Natural killer cell treated with Interleukin-12 subunit alpha and Interleukin-12 subunit beta and Interleukin-15 and Interleukin-18, amount 100 ng/mL, for 72 hours (primary cell): ENCODE results near the gene MEN1. TPM values are rescaled to one million over a fixed set of nuclear protein-coding genes. Genes with fewer than 3 reads are reported as not detected.

ENCODE experiments used
- ATAC-seq, 2 donors: fragments of 150-1000 bp; cut with Tn5 transposase in 1 of 2; sonication (Bioruptor Pico), chemical (Tn5 transposase) in 1 of 2; 2 replicates each; pipeline ENCODE4 v1.10.0; 2021
- DNase-seq: peaks from one replicate; pipeline ENCODE4 v3.0.0; 2022; ENCODE audit warnings: low spot score
- H3K27ac Mint-ChIP-seq, 2 donors: 1 replicate in 1 of 2; 2 replicates in 1 of 2; pipeline ENCODE4 v1.8.0; 2022; ENCODE audit warnings: mixed read lengths in 2 of 2, mild to moderate bottlenecking in 1 of 2, moderate library complexity in 1 of 2
- H3K27me3 Mint-ChIP-seq, 2 donors: 1 replicate in 1 of 2; 2 replicates in 1 of 2; pipeline ENCODE4 v1.8.0; 2022; ENCODE audit warnings: mixed read lengths in 2 of 2
- H3K36me3 Mint-ChIP-seq: one replicate; pipeline ENCODE4 v1.8.0; 2022; ENCODE audit warnings: mixed read lengths
- H3K4me1 Mint-ChIP-seq, 2 donors: 1 replicate in 1 of 2; 2 replicates in 1 of 2; pipeline ENCODE4 v1.8.0; 2022; ENCODE audit warnings: low read depth in 2 of 2, mixed read lengths in 2 of 2, mild to moderate bottlenecking in 1 of 2
- H3K4me3 Mint-ChIP-seq: one replicate; pipeline ENCODE4 v1.8.0; 2022; ENCODE audit warnings: mixed read lengths
- H3K9me3 Mint-ChIP-seq: 2 replicates; pipeline ENCODE4 v1.8.0; 2022; ENCODE audit warnings: mixed read lengths
- total RNA-seq, 2 donors: library from RNA; stranded (reverse); gene quantifications; one replicate each; pipeline ENCODE4 v1.2.3, GENCODE V29; 2022

Gene MEN1
- total RNA-seq, 2 donors from 2014 or later, result 32.6 to 53.5 TPM

DNA sequence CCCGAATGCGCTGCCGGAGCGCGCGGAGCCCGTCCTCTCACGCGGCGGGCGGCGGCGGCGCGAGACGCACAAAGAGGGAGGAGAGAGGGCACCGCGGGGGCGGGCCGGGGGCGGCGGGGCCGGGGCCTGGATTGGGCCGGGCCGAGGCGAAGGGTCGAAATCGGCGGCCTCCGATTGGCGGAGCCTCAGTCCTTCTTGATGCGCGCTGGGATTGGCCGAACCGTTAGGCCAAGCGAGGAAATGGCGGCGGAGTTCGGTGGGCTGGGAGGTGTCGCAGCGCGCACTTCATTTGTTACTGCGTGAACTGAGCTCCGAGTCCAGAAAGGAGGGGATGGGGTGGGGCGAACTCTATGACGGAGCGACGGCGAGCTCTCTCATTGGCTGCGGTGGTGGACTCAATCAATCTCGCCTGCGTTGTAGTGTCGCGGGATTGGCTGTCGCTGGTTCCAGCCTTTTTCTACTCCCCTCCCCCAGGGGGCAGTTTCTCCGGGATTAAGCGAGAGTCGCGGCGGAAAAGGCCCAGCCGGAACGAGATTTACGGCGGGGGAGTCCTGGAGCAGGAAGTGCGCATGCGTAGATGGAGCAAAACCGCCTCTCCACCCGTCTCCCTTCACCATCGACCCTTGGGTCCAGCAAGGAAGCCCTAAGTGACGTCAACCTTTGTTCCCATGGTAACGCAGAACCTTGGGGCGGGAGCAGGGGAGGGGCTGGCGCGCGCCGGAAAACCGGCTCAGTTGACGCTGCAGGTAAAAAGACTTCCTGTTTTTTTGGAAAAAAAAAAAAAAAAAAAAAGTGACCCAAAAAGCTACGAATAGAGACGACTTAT is 31.7 kb downstream of the MEN1 start, which contains the start of gene SF1:
Gene SF1, minus strand, starts transcription at position 70 of the 826 bp plus-strand sequence. CDS start 150 bp downstream, outside the sequence.
- Mint-ChIP-seq H3K4me3 (peak within 1 kb of the TSS; percentile 91), H3K27ac (peak within 1 kb of the TSS; percentile 98 to 100), H3K4me1 (peaks cover 34 to 44% of the 10 kb centered on the region in 2 donors), H3K27me3 (no peaks in the 10 kb centered on the region), H3K36me3 (peaks cover 35% of the 10 kb centered on the region), H3K9me3 (no peaks in the 10 kb centered on the region)
- DNase-seq (peak; percentile 100), ATAC-seq (peak; percentile 93 to 94)

DNA sequence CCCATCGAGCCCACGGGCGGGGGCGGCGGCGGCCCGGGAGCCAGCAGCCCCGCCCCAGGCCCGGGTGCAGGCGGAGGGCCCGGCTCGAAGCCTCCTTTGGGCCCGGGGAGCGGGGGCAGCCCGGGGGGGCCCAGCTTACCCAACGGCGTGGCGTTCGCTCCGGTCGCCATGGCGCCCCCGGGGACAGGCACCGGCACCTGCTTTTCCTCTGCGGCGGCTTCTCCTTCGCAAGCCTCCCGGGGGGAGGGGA is 32.2 kb downstream of the MEN1 start:
- DNase-seq, result no peak
- Mint-ChIP-seq H3K4me1 (peaks cover 38 to 50% of the 10 kb centered on the region in 2 donors), H3K27me3 (no peaks in the 10 kb centered on the region), H3K9me3 (no peaks in the 10 kb centered on the region), H3K4me3 (peak overlapping the region; percentile 90), H3K27ac (peak overlapping the region; percentile 98 to 100), H3K36me3 (peaks cover 41% of the 10 kb centered on the region)
- no peak for ATAC-seq

DNA sequence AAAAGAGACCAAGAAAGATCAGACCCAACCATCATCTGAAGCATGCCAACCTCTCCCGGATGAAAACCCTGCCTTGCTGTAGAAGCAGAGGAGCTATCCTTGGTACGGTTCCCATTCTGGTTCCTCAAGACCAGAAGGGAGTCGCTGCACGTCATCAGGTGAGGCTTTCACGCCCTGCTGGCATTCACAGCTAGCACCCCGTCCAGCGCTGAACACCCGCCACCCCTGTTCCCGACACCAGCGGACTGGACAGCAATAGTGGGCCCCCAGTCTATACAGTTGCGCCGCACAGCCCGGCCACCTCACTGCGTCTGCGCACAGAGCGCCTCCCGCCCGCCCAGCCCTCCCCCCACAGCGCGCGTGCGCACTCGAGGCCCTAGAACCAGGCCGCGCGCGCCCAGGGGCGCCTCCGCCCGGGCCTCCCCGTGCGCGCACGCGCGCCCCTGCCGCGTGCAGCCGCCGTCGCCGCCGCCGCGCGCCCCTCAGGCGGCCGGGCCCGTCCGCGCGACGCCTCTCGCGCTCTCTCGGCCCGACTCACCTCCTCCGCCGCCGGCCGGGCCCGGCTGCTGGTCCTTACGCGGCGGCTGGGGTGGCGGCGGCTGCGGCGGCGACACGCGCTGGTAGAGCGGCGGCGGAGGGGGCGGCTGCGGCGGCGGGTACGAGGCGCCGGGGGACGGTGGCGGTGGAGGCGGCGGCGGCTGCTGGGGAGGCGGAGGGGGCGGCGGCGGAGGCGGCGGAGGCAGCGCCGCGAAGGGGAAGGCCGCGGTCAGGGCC is 32.7 kb downstream of the MEN1 start:
- Mint-ChIP-seq H3K36me3 (peaks cover 46% of the 10 kb centered on the region), H3K27me3 (no peaks in the 10 kb centered on the region), H3K27ac (peak overlapping the region; percentile 83 to 90), H3K4me1 (peaks cover 43 to 51% of the 10 kb centered on the region in 2 donors), H3K4me3 (peak overlapping the region; percentile 91), H3K9me3 (no peaks in the 10 kb centered on the region)
- DNase-seq (peak; percentile 90), ATAC-seq (peak; percentile 29 to 31)

DNA sequence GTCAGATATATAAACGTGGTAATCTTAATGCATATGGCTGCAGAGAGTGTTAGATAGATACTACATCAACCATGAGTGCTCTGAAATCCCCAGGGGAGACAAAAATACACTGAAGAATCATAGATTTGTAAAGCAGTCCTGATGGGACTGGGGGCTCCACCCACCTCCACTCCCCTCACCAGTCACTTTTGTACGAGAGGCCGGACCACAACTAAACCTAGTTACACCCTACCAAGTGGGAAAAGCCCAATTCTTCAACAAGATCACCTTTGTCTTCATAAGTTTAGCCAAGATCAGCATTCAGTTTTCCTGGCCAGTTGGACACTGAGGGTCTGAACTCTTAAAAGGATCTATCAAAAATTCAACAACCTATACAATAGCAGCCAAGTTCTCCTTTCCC is 33.5 kb downstream of the MEN1 start:
- H3K36me3 Mint-ChIP-seq, result peaks cover 53% of the 10 kb centered on the region

DNA sequence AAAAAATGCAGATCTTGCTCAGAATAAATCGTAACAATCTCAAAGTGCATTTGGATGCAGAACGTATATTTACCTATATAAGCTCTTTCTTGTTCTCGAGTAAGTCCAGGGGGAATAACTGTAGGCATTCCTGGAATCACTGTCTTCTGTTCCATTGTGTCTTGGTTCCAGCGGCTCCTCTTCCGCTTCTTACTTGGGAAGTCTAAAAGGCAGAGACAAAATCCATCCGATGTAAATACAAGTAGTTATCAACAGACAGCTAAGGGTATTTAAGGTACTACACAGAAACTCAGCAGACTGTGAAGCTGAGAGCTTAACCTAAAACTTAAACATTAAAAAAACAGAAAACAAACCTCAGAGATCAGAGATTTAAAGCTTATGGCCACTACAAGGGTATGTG is 33.9 kb downstream of the MEN1 start:
- H3K9me3 Mint-ChIP-seq, result no peaks in the 10 kb centered on the region
- H3K36me3 Mint-ChIP-seq, result peaks cover 58% of the 10 kb centered on the region
- no peak for DNase-seq
- peaks cover 55 to 59% of the 10 kb centered on the region in 2 donors for H3K4me1 Mint-ChIP-seq
- H3K27me3 Mint-ChIP-seq, result no peaks in the 10 kb centered on the region
- H3K4me3 Mint-ChIP-seq, result peak overlapping the region; percentile 91
- peak overlapping the region; percentile 83 to 90 for H3K27ac Mint-ChIP-seq
- ATAC-seq, result no peak

More for the DNA sequence above, 33.5 kb downstream of the MEN1 start:
- H3K9me3 Mint-ChIP-seq, result no peaks in the 10 kb centered on the region
- ATAC-seq, result no peak
- H3K27me3 Mint-ChIP-seq, result no peaks in the 10 kb centered on the region
- peak overlapping the region; percentile 91 for H3K4me3 Mint-ChIP-seq
- no peak for DNase-seq
- peaks cover 51 to 55% of the 10 kb centered on the region in 2 donors for H3K4me1 Mint-ChIP-seq
- peak overlapping the region; percentile 83 to 90 for H3K27ac Mint-ChIP-seq

DNA sequence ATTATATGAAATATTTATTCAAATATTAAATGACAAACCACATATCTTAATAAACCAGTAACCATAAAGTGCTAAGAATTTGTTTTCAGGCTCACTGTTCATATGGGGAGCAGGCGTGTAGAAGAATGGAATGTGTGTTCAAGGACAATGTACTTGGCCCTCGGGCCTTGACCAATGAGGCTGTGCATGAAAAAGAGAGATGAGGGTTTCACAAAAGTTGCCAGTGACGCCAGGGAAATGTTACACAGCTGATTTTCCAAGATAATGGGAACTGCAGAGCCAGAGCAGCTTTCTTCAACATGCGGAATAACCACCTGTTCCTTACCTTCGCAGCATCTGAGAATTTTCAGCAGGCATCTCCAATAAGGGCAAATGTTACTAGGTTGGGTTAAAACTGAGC is 36.2 kb downstream of the MEN1 start:
- Mint-ChIP-seq H3K27ac (no peak overlapping the region), H3K27me3 (no peaks in the 10 kb centered on the region), H3K9me3 (no peaks in the 10 kb centered on the region), H3K36me3 (peaks cover 77% of the 10 kb centered on the region), H3K4me3 (no peak overlapping the region), H3K4me1 (peaks cover 63 to 67% of the 10 kb centered on the region in 2 donors)
- DNase-seq, result no peak
- ATAC-seq, result no peak

DNA sequence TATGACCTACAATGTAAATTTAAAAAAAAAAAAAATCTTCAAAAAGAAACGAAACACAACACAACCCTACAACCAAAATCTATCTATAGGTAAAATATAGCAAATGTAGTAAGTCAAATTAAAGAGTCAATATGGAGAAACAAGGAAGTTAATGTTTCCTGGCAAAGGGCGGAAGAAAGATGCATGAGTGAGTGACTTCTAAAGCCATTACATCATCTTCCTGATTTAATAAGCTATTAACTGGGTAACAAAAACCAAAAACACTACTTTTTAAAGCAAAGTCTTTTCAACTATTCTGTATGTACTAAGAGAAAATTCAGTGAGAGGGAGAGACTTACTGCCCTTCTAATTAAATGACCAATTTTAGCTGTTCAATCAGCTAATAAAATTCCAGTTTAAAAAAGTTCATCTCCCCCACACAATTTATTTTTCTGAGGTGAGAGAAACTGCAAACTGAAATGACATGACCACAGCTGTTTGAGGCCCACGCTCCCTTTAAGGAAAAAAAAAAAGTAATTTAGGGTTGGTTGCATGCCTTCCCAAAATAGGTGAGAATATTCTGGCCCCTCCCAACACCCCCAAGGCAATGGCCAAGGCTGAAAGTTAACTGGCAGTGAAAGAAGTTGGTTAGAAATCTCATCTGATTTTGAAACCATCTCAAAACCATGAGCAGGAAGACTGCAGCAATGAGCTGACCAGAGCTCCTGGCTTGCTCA is 37.9 kb downstream of the MEN1 start:
- DNase-seq (no peak), ATAC-seq (no peak)
- H3K4me3 Mint-ChIP-seq, result peak overlapping the region; percentile 24
- H3K27me3 Mint-ChIP-seq, result no peaks in the 10 kb centered on the region
- no peaks in the 10 kb centered on the region for H3K9me3 Mint-ChIP-seq
- peak overlapping the region; percentile 77 to 91 for H3K27ac Mint-ChIP-seq
- peaks cover 90% of the 10 kb centered on the region for H3K36me3 Mint-ChIP-seq
- peaks cover 74 to 77% of the 10 kb centered on the region in 2 donors for H3K4me1 Mint-ChIP-seq

DNA sequence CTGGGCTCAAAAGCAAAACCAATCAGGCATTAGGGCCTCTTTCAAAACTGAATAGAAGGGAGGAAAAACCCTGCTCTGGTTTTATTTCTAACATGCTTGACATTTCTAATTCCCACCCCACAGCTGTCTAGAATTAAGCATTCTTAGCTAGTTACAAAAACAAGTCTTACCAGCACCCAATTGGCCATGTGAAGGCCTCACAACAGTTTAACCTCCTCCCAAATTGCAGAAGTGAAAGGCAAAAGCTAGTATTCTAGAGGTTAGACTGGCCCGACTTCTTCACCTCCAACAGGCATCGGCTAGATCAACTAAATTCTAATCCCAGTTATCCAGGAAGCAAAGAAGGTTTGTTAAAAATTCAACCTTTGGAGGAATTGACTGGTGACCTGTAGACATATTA is 38.5 kb downstream of the MEN1 start:
- no peaks in the 10 kb centered on the region for H3K27me3 Mint-ChIP-seq
- no peak for DNase-seq
- H3K4me1 Mint-ChIP-seq, result peaks cover 74 to 75% of the 10 kb centered on the region in 2 donors
- ATAC-seq, result no peak
- H3K4me3 Mint-ChIP-seq, result peak overlapping the region; percentile 24
- H3K9me3 Mint-ChIP-seq, result no peaks in the 10 kb centered on the region
- peaks cover 84% of the 10 kb centered on the region for H3K36me3 Mint-ChIP-seq
- H3K27ac Mint-ChIP-seq, result peak overlapping the region; percentile 77 to 91

DNA sequence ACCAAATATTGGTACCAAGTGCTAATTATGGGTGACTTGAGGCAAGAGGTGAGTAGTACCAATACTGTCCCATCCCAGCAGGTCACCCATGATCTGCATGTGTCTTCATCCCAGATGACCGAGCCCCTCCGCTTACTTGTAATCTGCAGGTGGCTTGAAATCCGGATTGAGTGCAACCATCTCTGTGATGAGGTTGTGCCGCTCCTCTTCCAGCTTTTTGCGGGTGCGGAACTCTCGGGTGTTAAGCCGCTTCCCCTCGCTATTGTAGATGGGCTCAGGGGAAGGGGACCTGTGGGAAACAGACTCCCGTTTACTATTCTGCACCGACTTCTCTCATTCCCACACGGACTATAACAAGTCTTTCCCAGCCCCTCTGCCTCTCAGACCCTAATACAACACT is 40.2 kb downstream of the MEN1 start:
- H3K27me3 Mint-ChIP-seq, result no peaks in the 10 kb centered on the region
- peaks cover 70% of the 10 kb centered on the region for H3K36me3 Mint-ChIP-seq
- peaks cover 67 to 69% of the 10 kb centered on the region in 2 donors for H3K4me1 Mint-ChIP-seq
- no peaks in the 10 kb centered on the region for H3K9me3 Mint-ChIP-seq
- ATAC-seq (no peak), DNase-seq (peak; percentile 49)
- no peak overlapping the region for H3K4me3 Mint-ChIP-seq
- H3K27ac Mint-ChIP-seq, result peak overlapping the region in 1 of 2 donors; percentile 91

DNA sequence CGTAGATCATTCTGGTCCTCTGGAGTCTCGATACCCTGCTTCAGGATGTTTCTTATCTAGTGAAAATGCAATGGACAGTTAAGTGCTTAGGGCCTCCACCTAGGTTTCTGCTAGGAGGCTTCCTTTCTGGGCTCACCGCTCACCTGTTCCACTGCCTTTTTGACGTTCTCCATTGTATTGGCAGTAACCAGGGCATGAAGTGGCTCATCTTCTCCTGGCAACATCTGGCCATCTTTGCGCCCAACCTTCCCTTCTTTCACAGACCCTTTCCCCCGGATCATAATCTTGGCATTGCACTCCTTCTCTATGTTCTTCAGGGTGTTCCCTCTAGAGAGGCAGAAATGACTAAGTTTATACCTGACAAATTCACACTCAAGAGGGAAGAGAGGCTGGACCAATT is 41.1 kb downstream of the MEN1 start:
- Mint-ChIP-seq H3K9me3 (no peaks in the 10 kb centered on the region), H3K27me3 (no peaks in the 10 kb centered on the region), H3K4me3 (no peak overlapping the region), H3K36me3 (peaks cover 73% of the 10 kb centered on the region), H3K27ac (peak overlapping the region; percentile 4 to 28), H3K4me1 (peaks cover 69 to 74% of the 10 kb centered on the region in 2 donors)
- DNase-seq, result no peak
- no peak for ATAC-seq

DNA sequence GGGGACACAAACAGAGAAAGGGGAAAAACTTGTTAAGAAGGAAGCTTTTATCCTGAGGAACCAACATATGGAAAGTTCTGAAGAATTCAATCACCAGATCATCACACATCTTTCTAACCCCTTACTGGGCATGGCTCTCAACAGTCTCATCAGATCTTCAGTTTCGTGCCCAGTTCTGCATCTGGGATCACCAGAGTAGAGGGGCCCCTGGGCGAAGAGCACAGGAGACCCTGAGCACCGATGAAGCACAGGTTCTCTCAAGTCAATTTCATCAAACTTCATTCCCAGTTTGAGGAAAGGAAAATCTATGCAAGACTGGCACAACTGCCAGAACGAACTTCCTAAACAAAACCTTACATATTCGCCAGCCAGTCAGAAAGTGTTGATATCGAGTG is 42.1 kb downstream of the MEN1 start:
- H3K4me1 Mint-ChIP-seq, result peaks cover 70 to 78% of the 10 kb centered on the region in 2 donors
- no peak for DNase-seq
- H3K9me3 Mint-ChIP-seq, result no peaks in the 10 kb centered on the region
- no peak overlapping the region for H3K4me3 Mint-ChIP-seq
- H3K27me3 Mint-ChIP-seq, result no peaks in the 10 kb centered on the region
- H3K36me3 Mint-ChIP-seq, result peaks cover 64% of the 10 kb centered on the region
- ATAC-seq, result no peak
- peak overlapping the region in 1 of 2 donors; percentile 4 for H3K27ac Mint-ChIP-seq

DNA sequence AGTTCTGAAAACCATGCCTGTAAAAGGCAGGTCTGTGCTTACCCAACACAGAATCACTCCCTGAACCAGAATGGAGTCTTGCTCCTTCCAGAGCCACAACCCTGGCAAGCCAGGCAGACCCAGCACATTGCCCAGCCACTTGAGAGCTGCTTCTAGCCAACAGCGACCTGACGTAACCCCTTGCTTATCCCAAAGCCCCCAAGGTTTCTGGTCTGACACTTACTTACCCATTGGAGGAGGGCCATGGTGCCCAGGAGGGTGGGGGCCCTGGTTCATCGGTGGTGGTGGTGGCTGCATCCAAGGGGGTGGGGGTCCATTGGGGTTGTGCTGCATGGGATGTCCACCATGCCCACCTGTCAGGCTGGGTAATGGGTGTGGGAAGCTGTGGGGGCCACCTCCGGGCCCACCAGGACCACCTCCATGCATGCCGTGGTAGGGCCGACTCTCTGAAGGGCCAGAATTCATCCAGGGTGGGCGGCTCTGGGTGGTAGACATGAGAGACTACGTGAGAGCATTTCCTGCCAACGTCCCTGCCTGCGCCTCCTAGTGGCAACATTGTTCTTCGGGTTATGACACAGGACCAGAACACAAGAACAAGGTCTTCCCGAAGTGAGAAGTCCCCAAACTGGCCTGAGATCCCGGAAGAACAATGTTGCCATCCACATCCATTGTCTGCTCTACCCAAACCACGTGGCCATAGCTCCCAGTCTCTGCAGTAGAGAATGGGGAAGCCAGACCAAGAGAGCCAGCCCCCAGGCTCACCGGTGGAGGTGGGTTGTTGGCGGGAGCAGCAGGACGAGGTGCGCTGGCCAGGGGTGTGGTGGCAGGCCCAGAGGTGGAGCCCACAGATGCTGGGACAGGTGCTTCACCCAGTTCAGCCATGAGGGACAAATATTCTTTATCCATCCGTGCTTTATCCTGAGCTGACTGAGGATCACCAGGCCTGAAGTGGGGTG is 42.7 kb downstream of the MEN1 start:
- Mint-ChIP-seq H3K4me1 (peaks cover 74 to 78% of the 10 kb centered on the region in 2 donors), H3K27ac (peak overlapping the region in 1 of 2 donors; percentile 4), H3K4me3 (no peak overlapping the region), H3K27me3 (no peaks in the 10 kb centered on the region), H3K36me3 (peaks cover 60% of the 10 kb centered on the region), H3K9me3 (no peaks in the 10 kb centered on the region)
- ATAC-seq, result peak; percentile 53 to 62
- peak; percentile 84 for DNase-seq

DNA sequence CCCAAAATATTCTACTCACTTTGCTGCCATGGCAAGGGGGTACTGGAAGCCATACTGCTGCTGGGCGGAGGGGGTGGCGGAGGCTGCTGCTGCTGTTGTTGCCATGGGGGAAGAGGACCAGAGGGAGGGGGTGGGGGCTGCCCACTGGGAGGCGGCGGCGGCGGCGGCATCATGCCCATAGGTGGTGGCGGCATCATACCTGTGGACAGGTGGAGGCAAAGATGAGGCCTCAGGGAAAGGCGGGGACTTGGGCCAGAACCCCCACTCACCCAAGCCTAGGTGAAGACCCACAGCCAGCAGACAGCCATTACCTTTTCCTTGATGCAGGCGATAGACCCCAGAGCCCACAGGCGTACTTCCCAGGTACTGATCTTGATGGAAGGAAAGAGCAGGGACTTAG is 43.5 kb downstream of the MEN1 start:
- Mint-ChIP-seq H3K9me3 (no peaks in the 10 kb centered on the region), H3K4me1 (peaks cover 77 to 78% of the 10 kb centered on the region in 2 donors), H3K4me3 (peak overlapping the region; percentile 42), H3K27ac (peak overlapping the region; percentile 29 to 39), H3K36me3 (peaks cover 56% of the 10 kb centered on the region), H3K27me3 (no peaks in the 10 kb centered on the region)
- peak; percentile 49 for DNase-seq
- ATAC-seq, result no peak
